EH (cell line): Measurements from ENCODE around the gene TRPM2.
"Not testable (repeated sequence)": the region's sequence is repeated elsewhere in the genome, so short reads cannot be mapped to it uniquely, and the experiment has no call there.

Experiments used
- DNase-seq: peaks from one replicate; pipeline ENCODE4 v3.0.0-alpha.2; 2015; ENCODE audit warnings: low read depth

TRPM2 gene

DNA sequence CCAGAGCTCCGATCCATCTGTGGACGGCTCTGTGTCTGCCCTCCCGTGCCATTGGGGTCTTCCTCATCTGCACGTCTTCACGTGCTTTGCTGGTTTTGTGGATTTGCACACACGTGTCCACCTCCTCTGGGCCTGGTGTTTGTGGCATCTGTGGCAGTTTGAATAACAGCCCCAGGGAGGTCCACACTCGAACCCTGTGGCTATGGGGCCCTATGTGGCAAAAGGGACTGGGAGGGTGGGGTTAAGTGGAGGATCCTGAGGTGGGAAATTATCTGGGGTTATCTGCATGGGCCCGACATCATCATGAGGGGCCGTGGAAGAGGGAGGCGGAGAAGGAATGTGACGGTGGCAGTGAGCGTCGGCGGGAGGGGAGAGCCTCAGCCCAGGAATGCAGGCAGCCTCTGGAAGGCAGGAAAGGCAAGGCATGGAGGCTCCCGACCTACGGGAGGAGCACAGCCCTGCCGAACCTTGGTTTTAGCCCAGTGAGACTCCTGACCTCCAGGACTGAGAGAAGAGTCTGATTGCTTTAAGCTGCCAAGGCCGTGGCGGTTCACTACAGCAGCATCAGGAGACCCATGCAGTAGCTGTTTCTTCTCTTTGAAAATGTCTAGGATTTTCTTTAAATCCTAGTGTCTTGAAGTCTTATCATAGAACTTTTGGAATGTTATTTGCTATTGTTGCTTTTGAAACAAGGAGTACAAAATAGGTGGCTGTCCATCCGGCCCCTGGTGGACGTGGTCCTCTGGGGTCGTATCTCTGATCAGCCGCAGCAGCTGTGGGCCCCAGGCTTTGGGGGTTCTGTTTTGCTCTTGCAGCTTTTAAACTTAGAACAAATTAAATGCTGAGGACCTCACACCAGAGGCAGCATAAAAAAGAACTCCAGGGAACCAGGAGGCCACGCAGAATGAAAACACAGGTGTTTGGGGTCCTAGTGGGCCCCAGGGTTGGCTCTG lies 61.9 kb downstream of the TRPM2 start:
- DNase-seq: no peak

DNA sequence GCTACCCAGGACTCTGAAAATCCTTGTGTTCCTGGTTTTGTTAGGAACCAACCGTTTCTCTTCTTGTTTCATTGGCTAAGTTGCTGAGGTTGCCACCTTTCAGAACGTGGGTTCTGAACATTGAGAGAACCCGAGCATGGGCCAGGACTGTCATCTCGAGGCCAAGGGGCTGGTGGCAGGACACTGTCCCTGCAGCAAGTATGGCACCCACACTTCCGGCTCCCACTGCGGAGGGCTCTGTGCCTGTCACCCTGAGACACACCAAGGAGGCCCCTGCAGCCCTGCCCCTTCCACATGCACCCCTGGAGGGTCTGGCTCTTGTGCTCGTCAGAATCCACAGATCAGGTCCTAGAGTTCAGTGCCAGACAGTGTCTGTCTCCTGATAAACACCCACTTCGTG lies 62.8 kb downstream of the TRPM2 start:
- no peak for DNase-seq

DNA sequence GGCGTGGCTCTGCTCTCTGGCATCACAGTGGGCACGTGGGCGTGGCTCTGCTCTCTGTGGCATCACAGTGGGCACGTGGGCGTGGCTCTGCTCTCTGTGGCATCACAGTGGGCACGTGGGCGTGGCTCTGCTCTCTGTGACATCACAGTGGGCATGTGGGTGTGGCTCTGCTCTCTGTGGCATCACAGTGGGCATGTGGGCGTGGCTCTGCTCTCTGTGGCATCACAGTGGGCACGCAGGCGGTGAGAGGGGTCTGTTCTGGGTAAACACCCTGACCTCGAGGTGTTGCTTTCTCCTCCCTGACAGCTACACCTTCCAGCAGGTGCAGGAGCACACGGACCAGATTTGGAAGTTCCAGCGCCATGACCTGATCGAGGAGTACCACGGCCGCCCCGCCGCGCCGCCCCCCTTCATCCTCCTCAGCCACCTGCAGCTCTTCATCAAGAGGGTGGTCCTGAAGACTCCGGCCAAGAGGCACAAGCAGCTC lies 64.2 kb downstream of the TRPM2 start:
- DNase-seq: not testable (repeated sequence)

DNA sequence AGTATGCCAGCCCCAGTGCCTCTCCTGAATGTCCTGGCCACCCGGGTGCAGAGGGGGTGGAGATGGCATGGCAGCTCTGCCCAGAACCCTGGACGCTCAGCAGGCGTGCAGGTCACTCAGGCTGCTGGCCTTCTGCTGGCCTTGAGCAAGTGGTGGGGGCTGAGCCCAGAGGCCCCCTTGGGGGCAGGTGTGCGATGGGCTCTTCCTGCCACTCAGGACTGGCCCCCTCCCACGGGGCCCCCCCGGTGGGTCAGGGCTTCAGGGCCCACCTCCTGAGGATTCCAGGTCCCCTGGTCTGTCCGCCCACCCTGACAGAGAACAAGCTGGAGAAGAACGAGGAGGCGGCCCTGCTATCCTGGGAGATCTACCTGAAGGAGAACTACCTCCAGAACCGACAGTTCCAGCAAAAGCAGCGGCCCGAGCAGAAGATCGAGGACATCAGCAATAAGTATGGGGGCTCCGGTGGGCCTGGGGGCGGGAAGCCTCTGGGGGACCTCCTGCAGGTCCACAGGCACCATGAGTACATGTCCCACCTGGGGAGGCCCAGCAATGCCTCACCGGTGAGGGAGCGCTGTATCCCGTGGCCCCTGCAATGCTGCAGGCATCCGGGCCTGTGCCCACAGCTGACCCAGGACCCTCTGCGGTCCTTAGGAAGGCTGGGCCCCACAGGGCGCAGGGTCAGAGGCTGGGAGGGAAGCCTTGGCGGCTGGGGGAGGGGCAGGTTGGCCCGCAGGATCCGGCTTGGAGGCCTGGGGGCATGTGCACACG lies 64.9 kb downstream of the TRPM2 start:
- no peak for DNase-seq

DNA sequence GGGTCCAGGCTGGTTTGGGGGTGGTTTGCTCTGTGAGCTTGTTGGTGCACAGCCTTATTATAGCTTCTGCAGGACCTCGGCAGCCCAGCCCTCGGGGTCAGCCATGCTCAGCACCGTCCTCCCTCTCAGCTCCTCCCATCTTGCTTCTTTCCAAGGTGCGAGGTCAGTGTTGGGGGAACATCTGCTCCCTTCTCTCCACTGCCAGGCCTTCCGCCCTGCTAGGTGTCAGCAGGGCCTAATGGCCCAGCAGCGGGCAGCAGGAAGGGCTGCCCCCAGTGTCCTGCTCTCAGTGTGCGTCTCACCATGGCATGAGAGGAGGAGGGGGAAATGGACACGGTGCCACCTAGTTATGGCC lies 65.4 kb downstream of the TRPM2 start:
- DNase-seq: no peak

DNA sequence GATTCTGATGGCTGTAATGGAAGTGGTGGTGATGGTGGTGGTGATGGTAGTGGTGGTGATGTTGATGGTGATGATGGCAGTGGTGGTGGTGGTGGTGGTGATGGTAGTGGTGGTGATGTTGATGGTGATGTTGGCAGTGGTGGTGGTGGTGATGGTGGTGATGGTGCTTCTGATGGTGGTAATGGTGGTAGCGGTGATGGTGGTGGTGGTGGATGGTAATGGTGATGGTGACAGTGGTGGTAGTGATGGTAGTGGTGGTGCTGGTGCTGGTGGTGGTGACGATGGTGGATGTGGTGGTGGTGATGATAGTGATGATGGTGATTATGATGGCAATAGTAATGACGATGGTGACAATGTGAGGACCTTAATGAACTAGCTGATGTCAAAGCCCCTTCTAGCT lies 66.3 kb downstream of the TRPM2 start:
- no peak for DNase-seq

DNA sequence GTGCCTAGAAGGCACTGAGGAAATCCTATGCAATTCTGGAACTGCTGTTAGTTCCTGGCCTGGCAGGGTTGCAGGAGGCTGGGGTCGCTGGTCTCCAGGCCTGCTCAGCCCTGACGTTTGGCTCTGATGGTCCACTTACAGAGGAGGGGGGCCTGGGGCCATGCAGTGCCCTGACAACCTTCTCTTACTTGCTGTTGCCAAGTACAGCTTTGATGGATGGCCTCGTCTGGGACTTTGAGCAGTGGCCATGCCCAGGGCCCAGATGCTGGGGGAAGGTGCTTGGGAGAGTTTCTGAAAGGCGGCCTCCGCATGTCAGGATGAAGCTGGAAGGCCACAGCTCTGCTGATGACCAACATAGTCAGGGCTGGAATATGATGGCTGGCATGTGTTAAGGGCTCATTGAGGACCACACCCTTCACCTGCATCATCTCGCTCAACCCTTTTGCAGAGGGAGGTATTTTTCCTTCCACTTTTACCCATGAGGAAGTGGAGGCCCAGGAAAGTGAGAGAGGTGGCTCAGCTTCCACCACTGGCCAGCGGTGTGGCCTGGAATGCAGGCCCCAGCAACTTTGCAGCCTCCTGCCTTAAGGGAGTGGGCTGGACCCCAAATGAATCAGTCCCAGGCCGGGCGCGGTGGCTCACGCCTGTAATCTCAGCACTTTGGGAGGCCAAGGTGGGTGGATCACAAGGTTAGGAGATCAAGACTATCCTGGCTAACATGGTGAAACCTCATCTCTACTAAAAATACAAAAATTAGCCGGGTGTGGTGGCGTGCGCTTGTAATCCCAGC lies 67.2 kb downstream of the TRPM2 start:
- no peak for DNase-seq

DNA sequence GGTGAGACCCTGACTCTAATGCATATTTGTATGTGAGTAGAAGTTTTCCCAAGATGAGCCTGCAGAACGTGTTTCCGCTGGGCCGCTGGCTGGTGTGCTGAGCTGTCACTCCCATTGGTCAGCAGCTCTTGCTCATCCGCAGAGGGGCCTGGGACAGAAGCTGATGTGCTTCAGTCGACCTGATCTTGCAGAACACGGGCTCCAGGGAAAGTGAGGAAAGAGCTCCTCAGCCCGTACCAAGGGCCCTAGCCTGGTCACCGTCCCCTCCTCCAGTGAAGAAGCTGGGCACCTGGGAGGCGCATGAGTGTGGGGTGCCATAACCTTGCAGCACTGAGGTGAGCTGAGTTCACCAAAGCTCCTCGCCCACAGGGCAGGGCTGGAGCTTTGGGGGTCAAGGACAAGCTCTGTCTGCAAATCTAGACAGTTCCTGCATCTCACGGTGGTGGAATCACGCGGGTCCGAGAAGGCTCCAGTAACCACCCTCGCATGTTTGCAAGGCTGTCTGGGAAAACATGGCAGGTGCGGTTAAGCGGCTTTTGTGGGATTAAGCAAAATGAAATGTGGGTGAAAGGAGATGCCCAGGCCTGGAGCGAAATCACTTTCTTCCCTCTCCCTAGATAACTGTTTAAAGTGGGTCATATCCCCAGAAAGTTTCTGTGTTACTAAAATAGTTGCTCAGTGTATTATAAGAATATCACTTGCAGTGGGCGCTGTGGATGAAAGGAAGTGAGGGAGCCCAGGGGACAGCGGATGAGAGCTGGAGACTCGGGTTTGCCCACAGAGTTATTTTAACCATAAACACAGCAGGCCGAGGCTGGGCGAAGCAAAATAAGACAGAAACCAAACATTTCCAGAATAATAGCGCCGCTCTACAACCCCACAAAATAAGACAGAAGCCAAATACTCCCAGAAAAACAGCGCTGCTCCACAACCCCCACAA lies 68.8 kb downstream of the TRPM2 start:
- DNase-seq: no peak

DNA sequence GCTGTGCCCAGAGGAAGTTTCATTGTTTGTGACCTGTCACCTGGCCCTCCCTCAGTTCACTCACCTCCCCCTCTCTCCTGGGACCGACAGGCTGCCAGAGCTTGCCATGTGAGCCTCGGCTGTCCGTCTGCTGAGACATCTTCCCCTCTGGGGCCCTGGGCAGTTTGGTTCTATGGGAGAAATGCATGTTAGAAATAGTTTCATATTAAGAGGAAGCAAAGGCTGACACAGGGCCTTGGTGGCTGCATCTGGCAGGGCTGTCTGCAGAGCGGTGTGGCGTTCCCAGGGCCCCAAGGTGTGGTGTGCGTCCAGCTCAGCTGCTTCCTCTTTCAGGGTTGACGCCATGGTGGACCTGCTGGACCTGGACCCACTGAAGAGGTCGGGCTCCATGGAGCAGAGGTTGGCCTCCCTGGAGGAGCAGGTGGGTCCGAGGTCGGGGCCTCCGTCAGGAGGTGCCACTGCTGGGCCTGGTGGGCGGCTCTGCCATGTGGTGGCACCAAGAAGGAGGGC lies 69.9 kb downstream of the TRPM2 start:
- no peak for DNase-seq

DNA sequence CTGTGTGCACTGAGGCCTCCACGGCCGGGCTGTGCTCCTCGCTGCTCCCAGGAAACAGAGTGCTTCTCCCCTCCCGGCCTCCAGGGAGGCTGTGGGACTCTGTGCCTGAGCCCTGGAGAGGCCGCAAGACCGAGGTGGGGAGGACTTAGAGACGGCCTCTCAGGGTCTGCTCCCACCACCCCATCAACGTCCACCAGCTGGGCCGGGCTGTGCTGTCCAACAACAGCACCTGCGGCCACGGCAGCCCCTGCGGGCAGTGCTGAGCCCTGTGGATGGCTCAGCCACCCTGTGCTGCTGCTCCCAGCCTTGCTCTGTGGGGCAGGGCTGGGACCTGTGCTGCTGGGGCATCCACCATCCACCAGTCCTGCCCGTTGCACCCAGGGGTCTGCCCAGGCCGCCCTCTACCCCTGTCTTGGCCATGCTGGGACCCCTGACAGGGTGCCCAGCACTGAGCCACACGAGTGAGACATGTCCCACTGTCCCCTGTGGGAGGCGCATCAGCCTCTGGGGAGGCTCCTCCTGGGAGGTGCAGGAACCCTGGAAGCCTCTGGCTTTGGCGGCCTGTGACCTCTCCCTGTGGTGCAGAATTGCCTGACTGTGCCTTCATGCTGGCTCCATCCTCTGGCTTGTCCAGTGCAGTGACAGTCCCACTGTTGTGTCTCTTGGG lies 70.7 kb downstream of the TRPM2 start:
- DNase-seq: no peak

DNA sequence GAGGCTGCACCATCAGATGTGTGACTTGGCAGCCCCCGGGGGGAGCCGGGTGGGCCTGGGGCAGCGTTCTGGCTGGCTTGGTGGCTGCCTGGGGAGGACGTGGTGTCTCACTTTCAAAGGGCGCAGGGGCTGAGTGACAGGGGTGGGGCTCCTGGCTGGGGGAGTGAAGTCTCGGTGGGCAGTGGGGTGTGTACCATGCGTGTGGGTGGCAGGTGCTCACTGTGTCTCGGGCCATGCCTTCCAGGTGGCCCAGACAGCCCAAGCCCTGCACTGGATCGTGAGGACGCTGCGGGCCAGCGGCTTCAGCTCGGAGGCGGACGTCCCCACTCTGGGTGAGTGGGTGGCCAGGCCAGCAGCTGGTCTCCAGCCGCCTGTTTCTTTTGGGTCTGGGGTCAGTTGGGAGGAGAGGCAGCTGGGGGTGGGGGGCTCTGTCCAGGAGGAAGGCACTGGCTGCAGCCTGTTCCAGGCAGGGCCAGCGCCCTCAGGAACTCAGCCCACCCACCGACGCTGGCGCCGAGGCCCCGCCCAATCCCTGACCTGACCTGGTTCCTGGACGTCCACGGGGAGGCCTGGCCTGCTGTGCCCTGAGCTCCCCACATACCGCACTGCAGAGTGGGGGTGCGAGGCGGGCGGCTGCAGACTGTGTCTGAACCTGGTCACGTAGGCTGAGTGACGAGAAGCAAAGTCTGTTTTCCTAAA lies 71.3 kb downstream of the TRPM2 start:
- no peak for DNase-seq

DNA sequence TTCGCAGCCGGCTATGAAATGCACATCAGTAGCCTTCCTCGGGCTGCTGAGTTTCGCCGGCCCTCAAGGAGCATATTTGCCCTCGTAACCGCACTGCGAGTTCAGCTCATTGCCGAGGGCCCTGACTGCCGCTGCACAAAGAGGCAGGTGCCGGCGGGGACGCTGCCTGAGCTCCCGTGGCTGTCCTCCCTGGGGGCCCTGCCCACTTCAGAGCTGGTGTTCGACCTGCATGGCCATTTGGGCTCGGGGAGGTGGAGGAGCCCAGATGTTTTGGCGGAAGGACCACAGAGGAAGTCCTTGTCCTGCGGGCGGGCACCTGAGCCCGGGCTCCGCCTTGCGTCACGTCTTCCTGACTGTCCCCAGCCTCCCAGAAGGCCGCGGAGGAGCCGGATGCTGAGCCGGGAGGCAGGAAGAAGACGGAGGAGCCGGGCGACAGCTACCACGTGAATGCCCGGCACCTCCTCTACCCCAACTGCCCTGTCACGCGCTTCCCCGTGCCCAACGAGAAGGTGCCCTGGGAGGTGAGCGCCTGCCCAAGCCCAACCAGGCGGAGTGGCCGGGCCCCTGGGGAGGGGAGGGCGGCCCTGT lies 72.0 kb downstream of the TRPM2 start:
- no peak for DNase-seq

DNA sequence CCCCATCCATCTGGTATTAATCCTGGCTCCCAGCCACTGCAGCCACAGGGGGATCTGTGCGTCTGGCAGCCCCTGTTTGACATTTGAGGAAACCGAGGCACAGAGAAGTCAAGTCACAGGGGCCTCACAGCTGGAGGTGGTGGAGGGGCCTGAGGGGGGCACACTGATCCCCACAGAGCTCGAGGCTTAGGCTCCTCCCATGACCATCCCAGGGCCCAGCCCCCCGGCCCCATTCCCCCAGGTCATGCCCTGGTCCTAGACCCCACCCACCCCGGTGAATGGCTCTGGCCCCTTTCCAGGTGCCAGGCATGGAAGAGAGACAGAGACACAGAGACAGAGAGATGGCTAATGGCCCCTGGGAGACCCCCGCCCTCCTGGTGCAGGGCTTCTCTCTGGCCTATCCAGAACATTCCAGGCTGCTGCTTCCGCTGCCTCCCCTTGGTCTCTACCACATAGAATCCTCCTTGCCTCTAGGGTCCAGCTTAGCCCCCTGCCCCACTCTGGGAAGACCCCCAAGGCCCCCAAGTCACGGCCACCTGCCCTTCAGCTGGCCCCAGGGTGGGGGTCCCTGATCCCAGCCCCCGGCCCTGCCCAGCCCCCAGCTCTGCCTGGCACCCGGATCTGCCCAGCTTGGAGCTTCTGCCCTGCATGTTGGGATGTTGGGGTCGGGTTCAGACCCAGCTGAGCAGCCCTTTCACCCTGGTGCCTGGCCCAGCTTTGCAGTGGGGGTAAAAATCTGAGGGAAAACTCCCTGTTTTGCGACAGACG lies 72.7 kb downstream of the TRPM2 start:
- no peak for DNase-seq

DNA sequence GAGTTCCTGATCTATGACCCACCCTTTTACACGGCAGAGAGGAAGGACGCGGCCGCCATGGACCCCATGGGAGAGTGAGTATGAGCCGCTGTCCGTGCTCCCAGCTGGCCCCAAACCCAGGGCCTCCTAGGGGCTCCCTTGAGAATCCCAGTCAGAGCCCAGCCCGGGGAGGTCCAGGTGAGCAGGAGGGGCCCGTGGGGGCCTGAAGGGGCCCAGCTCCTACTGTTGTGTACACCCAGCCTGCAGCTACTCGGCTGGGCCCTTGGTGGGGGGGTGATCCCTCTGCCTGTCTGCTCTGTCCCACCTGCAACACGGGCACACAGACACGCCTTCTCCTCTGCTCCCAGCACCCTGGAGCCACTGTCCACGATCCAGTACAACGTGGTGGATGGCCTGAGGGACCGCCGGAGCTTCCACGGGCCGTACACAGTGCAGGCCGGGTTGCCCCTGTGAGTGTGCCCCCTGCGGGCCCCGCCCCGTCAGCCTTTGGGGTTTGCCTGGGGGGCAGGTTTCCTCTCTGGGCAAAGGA lies 73.3 kb downstream of the TRPM2 start:
- DNase-seq: no peak

DNA sequence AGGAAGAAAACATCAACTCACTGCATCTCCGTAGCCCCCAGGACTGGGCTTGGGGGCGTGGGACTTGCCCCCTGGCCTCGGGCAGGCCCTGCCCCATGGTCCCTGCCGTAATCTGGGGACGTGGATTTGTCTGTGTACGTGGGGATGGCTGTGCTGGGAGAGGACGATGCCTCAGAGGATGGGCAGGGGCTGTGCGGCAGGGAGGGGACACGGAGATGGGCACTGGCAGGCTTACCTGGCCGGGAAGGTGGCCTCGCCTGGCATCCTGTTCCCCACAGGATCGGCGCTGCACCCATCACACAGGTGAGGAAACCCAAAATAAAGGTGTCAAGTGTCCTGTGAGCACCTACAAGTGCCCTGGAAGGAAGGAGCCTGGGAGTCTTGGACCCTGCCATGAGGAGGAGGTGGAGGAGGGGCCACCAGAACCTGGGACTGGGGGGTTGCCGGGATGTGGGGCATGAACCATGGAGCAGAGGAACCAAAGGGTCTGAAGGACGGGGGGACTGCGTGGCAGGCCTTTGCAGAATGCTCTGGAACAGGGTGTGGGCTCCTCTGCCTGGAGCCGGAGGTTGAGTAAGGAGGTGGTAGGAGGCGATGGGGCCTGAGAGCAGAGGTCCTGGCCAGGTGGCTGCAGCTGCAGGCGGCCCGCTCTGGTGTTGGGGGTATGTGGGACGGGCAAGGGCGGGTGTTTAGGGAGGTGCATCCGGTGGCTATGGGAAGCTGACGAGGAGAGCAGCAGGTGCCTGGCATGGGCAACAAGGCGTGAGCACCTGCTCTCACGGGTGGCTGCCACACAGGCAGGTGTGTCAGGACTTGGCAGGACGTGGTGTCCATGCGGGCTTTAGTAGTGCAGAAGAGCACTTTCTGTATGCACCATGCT lies 74.1 kb downstream of the TRPM2 start:
- no peak for DNase-seq

DNA sequence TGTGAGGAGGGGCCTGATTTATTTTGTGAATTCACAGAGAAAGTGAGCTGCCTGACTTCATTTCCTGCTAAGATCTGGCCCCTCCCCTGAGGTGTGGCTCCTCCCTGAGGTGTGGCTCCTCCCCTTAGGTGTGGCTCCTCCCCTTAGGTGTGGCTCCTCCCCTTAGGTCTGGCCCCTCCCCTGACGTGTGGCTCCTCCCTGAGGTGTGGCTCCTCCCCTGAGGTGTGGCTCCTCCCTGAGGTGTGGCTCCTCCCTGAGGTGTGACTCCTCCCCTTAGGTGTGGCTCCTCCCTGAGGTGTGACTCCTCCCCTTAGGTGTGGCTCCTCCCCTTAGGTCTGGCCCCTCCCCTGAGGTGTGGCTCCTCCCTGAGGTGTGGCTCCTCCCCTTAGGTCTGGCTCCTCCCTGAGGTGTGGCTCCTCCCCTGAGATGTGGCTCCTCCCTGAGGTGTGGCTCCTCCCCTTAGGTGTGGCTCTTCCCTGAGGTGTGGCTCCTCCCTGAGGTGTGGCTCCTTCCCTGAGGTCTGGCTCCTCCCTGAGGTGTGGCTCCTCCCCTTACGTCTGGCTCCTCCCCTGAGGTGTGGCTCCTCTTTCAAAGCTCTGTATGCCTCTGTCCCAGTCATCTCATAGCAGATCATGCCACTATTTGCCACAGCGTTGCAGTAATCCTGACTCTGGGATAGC lies 75.0 kb downstream of the TRPM2 start:
- no peak for DNase-seq

DNA sequence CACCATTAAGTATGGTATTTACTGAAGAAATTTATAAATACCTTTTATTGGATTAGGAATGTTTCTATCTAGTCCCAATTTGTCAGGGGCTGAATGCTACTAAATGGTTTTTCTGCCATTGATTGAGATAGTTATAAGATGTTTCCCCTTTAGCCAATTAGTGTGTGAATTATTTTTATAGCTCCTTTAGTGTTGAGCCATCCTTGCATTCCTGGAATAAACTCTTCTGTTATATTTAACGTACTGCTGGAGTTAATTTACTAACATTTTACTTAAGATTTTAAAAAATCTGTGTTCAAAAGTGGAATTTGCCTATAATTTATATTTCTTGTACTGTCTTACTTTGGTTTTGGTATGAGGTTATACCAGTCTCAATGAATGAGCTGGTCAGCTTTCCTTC lies 76.5 kb downstream of the TRPM2 start:
- DNase-seq: no peak
